ENCODE data around the gene JAM3. TPM values are rescaled to one million over a fixed set of nuclear protein-coding genes. Genes with fewer than 3 reads are reported as not detected.

The JAM3 gene
- total RNA-seq, 2 experiments from 2014 or later, result 18.3 to 21.2 TPM

DNA sequence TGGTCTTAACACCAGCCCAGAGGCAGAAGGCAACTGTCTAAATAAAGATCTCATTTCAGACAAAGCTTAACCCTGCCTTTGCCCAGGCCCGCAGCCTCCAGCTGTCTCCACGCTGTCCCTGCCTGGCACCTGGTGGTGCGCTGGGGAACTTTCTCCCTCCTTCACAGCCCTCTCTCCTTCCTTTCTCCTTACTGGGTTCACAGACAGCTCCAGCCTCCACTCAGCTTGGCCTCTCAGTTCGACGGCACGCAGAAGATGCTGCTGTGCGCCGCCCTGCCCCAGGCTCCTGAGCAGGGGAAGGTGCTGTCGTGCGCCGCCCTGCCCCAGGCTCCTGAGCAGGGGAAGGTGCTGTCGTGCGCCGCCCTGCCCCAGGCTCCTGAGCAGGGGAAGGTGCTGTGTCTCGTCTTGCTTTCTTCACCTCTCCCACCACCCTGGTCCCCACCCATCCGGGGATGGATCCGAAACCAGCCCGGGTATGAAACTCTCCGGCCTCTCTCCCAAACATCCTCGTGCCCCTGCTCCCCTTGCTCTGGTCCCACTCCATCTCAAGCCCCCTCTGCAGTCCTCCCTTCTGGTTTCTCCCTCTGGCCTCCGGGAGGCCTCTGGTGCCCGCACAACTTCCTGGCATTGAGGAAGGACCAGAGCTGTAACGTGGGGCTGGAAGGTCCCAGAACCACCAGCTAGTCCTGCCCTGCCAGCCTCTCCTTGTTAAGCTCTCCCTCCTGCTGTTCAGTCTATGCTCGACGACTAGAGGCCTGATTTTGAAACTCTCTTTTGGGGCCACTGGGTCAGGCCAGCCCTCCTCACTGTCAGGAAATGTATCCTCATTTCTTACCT lies 22.9 kb upstream of the JAM3 start:
- no peaks in the 10 kb centered on the region for H3K9me3 Mint-ChIP-seq
- H3K4me1 Mint-ChIP-seq, result peaks cover 3% of the 10 kb centered on the region
- H3K27me3 Mint-ChIP-seq, result peaks cover 15% of the 10 kb centered on the region
- no peaks in the 10 kb centered on the region for H3K36me3 Mint-ChIP-seq
- H3K27ac Mint-ChIP-seq, result no peak overlapping the region
- no peak overlapping the region for H3K4me3 Mint-ChIP-seq
- DNase-seq, result peak; percentile 36

GRCh38 chr11:134046681-134047449 lies 22.0 kb upstream of the JAM3 start:
- Mint-ChIP-seq H3K27me3 (peaks cover 15% of the 10 kb centered on the region), H3K27ac (no peak overlapping the region), H3K9me3 (no peaks in the 10 kb centered on the region), H3K4me3 (no peak overlapping the region), H3K36me3 (no peaks in the 10 kb centered on the region), H3K4me1 (peaks cover 4% of the 10 kb centered on the region)
- DNase-seq, result no peak

DNA sequence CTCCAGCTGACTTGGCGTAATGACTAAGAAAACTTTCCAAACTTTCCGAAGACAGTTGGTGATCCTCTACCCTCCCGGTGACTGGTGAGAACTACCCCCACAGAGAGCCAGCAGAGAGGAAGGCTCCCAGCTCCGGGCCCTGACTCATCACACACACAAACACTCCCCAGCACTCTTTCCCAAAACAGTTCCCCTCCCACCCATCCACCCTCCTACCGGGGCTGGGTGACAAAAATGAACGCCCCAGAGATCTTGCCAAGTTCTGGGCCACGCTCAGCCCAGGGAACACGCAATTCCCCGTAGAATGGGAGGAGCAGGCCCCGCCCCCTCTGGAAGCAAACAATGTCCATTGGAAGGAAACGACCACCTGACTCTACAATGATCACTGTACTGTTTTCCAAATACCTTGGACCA lies 21.3 kb upstream of the JAM3 start:
- Mint-ChIP-seq H3K36me3 (no peaks in the 10 kb centered on the region), H3K27me3 (peaks cover 16% of the 10 kb centered on the region), H3K4me3 (no peak overlapping the region), H3K27ac (no peak overlapping the region), H3K9me3 (no peaks in the 10 kb centered on the region), H3K4me1 (peaks cover 6% of the 10 kb centered on the region)
- no peak for DNase-seq

DNA sequence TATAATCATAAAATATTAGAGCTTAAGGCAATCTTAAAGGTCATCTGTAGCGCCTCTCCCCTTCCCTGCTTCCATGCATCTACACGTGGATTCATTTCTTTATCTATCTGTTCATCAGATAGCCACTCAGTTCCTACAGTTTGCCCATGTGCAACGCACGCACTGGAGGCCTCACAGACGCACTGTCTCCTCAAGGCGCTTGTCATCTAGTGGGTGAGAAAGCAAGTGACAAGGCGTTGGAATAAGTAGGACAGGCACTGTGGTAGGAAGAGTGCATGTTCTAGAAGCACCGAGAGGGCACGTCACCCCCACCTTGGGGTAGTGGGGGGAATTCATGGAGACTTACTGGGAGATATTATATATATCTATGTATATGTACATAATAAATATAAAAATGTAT lies 20.8 kb upstream of the JAM3 start:
- peaks cover 19% of the 10 kb centered on the region for H3K27me3 Mint-ChIP-seq
- no peak overlapping the region for H3K4me3 Mint-ChIP-seq
- H3K36me3 Mint-ChIP-seq, result no peaks in the 10 kb centered on the region
- no peak overlapping the region for H3K27ac Mint-ChIP-seq
- no peak for DNase-seq
- no peaks in the 10 kb centered on the region for H3K9me3 Mint-ChIP-seq
- H3K4me1 Mint-ChIP-seq, result peaks cover 8% of the 10 kb centered on the region

- H3K27ac Mint-ChIP-seq, result no peak overlapping the region
- H3K27me3 Mint-ChIP-seq, result peaks cover 19% of the 10 kb centered on the region
- H3K9me3 Mint-ChIP-seq, result no peaks in the 10 kb centered on the region
- peaks cover 8% of the 10 kb centered on the region for H3K4me1 Mint-ChIP-seq
- H3K4me3 Mint-ChIP-seq, result no peak overlapping the region
- H3K36me3 Mint-ChIP-seq, result no peaks in the 10 kb centered on the region
- no peak for DNase-seq
Observed at GRCh38 chr11:134049303-134049702, 19.6 kb upstream of the JAM3 start.

DNA sequence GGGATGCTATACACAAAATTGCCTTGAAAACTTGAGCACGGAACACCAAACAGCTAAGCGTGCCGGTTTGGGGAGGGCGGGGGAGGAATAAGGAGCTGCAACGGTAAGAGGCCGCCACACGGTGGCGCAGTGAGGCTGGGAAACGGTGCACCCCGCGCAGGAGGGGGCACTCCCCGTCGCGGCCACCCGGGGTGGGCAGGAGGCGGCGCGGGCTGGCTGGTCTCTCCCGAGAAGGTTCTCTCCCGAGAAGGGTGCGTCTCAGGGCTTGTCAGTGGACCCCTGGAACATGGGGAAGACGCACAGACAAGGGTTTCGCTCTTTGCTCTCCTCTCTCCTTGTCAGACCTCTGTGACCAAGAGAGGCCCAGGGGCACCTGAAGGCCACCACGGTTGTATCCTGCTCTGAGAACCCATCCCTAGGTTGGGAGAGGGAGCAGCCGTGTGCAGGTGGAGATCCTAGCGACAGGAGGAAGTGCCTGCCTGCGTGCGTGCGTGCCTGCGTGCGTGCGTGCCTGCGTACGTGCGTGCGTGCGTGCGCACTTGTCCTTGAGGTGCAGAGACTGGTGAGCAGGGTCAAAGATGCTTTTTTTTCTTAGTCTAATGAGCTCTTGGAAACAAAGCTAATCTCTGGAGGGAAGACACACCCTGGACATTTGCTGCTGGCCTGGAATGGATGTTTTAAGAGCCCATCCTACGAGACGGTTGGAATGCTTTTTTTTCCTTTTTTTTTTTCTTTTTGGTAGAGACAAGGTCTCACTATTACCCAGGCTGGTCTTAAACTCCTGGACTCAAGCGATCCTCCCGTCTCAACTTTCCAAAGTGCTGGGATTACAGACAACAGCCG lies 18.1 kb upstream of the JAM3 start:
- Mint-ChIP-seq H3K27ac (peak overlapping the region; percentile 51), H3K27me3 (peaks cover 25% of the 10 kb centered on the region), H3K4me3 (peak overlapping the region; percentile 29), H3K36me3 (no peaks in the 10 kb centered on the region), H3K4me1 (peaks cover 8% of the 10 kb centered on the region), H3K9me3 (no peaks in the 10 kb centered on the region)
- peak; percentile 80 for DNase-seq

GRCh38 chr11:134052395-134052987 lies 16.4 kb upstream of the JAM3 start:
- no peak for DNase-seq
- no peak overlapping the region for H3K4me3 Mint-ChIP-seq
- H3K27me3 Mint-ChIP-seq, result peaks cover 25% of the 10 kb centered on the region
- no peak overlapping the region for H3K27ac Mint-ChIP-seq
- H3K4me1 Mint-ChIP-seq, result peaks cover 12% of the 10 kb centered on the region
- H3K9me3 Mint-ChIP-seq, result no peaks in the 10 kb centered on the region
- H3K36me3 Mint-ChIP-seq, result no peaks in the 10 kb centered on the region

- Mint-ChIP-seq H3K9me3 (peaks cover 3% of the 10 kb centered on the region), H3K36me3 (peaks cover 5% of the 10 kb centered on the region), H3K4me1 (peaks cover 19% of the 10 kb centered on the region), H3K27ac (no peak overlapping the region), H3K27me3 (peaks cover 30% of the 10 kb centered on the region), H3K4me3 (no peak overlapping the region)
- no peak for DNase-seq
Observed at GRCh38 chr11:134052988-134053945, 15.6 kb upstream of the JAM3 start.

DNA sequence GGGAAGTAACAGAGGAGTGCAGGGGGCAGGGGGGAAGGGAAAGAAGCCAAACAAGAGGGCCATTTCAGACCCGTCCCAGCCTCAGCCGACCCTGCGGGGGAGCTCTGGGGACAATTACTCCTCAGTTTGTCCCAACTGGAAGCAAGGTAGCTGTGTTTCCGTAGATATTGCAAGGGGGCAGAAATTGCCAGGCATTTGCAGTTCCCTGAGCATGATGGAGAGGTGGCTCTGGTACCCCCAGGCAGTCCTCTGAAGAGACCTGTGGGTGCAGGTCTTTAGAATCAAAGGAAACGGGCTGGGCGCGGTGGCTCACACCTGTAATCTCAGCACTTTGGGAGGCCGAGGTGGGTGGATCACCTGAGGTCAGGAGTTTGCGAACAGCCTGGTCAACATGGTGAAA lies 13.8 kb upstream of the JAM3 start:
- peaks cover 27% of the 10 kb centered on the region for H3K4me1 Mint-ChIP-seq
- no peak overlapping the region for H3K4me3 Mint-ChIP-seq
- no peak overlapping the region for H3K27ac Mint-ChIP-seq
- peaks cover 3% of the 10 kb centered on the region for H3K9me3 Mint-ChIP-seq
- no peak for DNase-seq
- peaks cover 28% of the 10 kb centered on the region for H3K27me3 Mint-ChIP-seq
- H3K36me3 Mint-ChIP-seq, result peaks cover 9% of the 10 kb centered on the region

DNA sequence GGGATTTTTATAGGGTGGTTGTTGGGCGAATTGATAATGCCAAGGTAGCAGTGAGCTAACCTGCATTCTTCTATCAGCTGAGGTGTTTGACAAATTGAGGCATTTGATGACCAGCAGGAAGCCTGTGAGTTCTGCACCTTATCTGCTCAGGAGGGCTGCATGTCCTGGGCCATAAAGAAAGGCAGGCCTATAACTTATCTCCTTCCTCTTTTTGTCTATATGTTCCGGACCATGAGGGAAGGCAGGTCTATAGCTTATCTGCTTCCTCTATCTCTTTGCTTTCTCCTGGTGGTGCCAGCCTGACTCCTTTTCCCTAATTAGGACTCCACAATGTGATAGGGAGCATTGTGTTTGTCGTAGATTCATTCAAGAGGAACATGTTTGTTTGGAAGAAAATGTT lies 8.6 kb upstream of the JAM3 start:
- no peak overlapping the region for H3K4me3 Mint-ChIP-seq
- H3K27ac Mint-ChIP-seq, result no peak overlapping the region
- H3K36me3 Mint-ChIP-seq, result peaks cover 9% of the 10 kb centered on the region
- peaks cover 20% of the 10 kb centered on the region for H3K4me1 Mint-ChIP-seq
- H3K27me3 Mint-ChIP-seq, result peaks cover 26% of the 10 kb centered on the region
- no peak for DNase-seq
- peaks cover 3% of the 10 kb centered on the region for H3K9me3 Mint-ChIP-seq

- DNase-seq, result no peak
- peaks cover 15% of the 10 kb centered on the region for H3K4me1 Mint-ChIP-seq
- H3K27me3 Mint-ChIP-seq, result peaks cover 32% of the 10 kb centered on the region
- H3K9me3 Mint-ChIP-seq, result peaks cover 3% of the 10 kb centered on the region
- H3K27ac Mint-ChIP-seq, result no peak overlapping the region
- peaks cover 9% of the 10 kb centered on the region for H3K36me3 Mint-ChIP-seq
- no peak overlapping the region for H3K4me3 Mint-ChIP-seq
Observed at GRCh38 chr11:134062265-134063123, 6.4 kb upstream of the JAM3 start.

DNA sequence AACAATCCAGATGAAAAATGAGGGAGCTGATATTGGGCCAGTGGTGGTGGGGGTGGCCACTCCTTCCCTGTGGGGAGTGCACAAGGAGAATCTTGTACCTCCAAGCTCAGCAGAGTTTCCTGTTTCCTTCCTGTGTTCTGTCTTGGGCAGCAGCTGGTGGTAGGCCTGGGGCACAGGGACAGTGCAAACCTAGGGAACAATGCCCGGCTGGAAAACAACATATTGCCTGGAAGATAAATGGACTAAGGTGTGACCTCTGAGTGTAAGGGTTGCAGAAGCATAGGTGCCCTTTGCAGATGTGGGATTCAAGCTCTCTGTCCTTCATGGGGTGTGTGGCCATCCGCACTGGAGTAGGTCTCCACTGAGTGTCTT lies 5.8 kb upstream of the JAM3 start:
- H3K4me3 Mint-ChIP-seq, result no peak overlapping the region
- no peak overlapping the region for H3K27ac Mint-ChIP-seq
- DNase-seq, result no peak
- peaks cover under 1% of the 10 kb centered on the region for H3K9me3 Mint-ChIP-seq
- peaks cover 10% of the 10 kb centered on the region for H3K4me1 Mint-ChIP-seq
- H3K27me3 Mint-ChIP-seq, result peaks cover 30% of the 10 kb centered on the region
- H3K36me3 Mint-ChIP-seq, result peaks cover 5% of the 10 kb centered on the region
